GM21529 (cell line): ENCODE results near the gene IL17C.
"Not testable (repeated sequence)": the region's sequence is repeated elsewhere in the genome, so short reads cannot be mapped to it uniquely, and the experiment has no call there.

Experiments used
- ATAC-seq: cut with Tn5 transposase; IDR thresholded peaks from one replicate; pipeline ENCODE4 v1.9.1; 2021; ENCODE audit not compliant: unreplicated experiment

IL17C gene

GRCh38 chr16:88609426-88609825 lies 28.9 kb upstream of the IL17C start:
- ATAC-seq = not testable (repeated sequence)

GRCh38 chr16:88610080-88610479 lies 28.3 kb upstream of the IL17C start:
- no peak for ATAC-seq

DNA sequence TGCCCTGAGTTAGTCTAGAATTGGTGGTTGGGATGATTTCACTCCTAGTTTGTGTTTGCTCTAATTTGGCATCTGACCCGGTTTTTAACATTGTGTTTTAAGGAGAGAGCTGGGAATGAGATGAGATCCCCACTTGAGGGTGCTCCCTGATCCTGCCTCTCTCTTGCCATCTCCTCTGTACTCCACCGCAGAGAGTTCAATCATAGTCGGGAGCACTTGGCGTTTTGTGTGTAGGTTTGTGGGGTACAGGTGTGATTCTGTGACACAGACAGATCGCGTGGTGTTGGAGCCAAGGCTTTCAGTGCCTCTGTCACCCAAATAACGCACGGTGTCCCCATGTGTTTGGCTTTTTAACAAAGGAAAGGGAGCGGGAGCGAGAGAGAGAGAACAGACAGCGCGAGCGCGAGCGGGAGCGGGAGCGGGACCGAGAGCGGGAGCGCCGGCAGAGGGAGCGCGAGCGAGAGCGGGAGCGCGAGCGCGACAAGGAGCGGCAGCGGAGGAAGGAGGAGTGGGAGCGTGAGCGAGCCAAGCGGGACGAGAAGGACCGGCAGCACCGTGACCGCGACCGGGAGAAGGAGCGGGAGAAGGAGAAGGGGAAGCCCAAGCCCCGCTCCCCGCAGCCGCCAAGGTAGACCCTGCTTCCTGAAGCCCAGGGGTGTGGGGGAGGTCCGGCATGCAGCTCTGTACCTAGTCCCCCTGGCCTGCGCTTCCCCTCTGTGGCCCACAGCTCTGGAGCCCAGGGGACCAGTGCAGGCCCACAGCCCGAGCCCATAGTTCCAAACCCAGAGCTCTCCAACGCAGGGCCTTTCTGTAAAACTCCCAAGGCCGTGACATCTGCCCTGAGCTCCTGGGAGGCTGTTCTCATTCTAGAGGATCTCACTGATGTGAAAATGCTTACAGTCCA lies 27.2 kb upstream of the IL17C start:
- no peak for ATAC-seq

- no peak for ATAC-seq
These were observed 25.1 kb upstream of the IL17C start for GRCh38 chr16:88613293-88613692.

DNA sequence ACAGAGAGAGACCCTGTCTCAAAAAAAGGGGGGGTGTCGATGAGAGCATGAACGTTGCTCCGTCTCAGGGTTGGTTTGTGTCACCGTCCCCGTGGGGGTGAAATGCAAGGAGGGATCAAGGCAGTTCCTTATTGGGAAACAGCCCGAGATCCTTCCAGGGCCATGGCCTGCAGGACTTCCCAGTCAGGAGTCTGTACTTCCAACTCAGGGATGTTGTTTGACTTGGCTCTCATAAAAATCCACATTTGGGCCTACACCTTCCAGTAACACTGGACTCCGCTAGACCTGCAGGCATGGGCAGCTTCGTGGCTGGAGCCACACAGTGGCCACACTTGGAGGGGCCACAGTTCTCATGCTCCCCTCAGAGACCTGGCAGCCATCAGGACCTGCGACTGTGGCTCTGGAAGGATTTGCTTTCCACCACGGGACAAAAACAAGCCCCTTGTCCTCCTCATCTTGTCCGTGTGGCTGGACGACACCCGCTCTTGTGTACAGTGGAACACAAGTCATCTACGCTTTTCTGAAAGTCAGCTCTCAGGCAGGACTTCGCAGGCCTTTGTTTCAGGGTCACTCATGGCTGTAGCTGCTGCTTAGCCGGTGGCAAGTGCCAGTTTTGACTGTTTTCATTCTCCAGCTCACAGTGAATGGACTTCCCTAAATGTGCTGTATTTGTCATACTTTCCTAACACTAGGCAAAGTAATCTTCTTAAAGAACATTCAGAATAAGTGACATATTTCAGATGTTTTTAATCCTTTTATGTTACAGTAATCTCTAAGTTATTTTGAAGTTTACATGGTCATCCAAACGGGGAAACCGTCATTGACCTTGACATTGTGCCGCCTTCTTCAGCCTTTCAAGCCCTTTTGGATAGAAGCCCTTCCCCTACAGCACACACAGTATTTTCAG lies 24.2 kb upstream of the IL17C start:
- ATAC-seq = no peak

DNA sequence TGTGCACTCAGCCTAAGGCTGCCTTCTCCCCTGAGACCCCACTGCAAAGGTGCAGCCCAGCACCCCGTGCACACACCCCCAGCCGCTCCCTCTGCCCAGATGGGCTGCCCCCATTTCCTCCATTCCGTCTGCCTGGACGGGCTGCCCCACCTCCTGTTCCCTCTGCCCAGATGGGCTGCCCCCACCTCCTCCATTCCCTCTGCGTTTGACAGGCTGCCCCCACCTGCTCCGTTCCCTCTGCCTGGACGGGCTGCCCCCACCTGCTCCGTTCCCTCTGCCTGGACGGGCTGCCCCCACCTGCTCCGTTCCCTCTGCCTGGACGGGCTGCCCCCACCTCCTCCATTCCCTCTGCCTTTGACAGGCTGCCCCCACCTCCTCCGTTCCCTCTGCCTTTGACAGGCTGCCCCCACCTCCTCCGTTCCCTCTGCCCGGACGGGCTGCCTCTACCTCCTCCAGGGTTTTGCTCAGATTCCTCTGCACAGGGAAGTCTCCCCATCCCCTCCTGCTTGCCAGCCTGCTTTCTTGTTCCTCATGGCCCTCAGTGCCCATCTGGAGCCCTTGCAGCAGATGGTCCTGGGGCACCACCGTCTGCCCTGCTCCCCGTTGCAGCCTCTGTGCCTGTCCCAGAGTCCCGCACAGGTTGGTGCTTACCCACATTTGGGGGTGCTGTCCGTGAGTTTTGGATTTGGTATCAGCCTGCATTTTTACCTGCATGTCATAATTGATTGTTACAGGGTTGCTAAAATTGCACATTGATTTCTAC lies 23.4 kb upstream of the IL17C start:
- ATAC-seq = no peak

- no peak for ATAC-seq
These were observed 22.1 kb upstream of the IL17C start for GRCh38 chr16:88616320-88616719.

DNA sequence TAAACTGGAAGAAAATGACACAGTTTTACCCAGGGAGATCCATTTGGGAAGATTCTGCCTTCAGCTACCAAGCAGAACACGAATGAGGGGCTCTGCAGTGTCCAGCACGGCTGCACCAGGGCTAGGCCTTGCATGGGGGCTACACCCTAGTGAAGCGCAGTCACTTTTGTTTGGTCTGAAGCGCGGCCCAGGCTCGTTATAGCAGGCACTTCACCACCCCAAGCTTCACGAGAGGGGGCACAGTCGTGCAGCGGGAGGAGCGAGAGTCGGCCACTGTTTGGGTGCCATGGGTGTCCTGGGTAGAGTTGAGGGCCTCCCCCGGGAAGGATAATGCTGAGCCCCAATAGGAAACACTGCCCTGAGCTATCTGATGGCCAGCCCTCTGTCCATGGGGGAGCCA lies 21.6 kb upstream of the IL17C start:
- no peak for ATAC-seq

- no peak for ATAC-seq
These were observed 20.9 kb upstream of the IL17C start for GRCh38 chr16:88617268-88618031.

DNA sequence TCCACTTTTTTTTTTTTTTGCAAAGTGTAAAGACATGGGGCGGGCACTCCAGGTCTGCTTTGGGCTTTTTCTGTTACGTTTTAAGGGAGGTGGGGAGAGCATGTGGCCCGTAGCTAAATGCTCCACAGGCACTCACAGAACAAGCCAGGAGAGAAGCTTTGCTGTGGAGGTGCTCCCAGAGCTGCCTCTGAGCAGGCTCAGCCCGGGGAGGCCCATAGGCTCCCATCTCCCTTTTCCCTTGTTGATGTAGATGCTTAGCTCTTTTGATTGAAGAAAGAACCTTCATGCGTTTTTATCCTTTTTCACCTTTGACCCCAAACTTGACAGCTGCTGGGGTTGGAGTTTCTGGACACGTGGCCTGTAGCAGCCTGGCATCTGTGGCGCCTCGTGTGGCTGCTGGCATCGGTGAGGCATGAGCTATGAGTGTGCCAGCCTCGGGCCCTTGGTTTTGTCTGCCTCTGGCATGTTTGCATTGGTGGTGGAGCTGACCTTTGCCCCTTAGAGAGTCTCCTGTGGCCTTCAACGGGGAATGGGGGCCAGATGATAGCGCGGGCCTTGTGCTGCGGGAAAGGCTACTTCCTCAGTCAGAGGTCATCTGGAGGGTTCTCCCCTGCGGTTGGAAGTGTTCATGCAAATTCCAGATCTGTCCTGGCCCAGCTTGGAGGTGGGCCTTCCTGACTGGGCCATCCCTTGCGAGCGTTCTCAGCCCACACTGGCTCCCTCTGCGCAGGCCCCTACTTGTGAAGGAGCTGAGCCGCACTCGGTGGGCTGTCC lies 20.0 kb upstream of the IL17C start:
- ATAC-seq = no peak

DNA sequence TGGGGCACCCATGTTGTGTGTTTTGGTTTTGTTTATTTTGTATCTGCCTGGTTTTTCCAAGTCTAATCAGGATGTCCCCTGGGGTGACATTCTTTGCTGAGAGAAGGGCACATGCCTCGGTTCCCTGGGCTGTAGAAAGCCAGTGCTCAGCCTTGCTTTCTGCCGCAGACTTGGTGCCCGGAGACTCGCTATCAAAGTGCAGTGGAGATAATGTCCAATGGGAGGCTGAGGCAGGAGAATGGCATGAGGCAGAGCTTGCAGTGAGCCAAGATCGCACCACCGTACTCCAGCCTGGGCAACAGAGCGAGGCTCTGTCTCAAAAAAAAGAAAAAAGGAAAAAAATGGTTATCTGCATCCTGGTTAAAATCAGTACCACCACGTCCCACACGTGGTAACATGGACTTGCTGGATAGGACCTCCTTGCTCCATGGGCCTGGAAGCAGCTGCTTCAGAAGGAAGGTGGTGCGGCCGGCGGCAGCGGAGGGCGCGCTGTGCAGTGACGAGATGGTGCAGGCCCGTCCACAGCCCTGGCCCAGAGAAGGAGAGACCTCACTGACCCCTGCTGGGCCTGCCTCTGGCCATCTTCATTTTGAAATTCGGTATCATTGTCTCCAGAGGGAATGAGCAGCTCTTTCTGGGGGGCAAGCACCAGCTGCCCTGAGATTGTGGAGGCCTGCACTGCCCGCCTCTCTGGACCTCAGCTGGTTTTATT lies 19.3 kb upstream of the IL17C start:
- no peak for ATAC-seq

GRCh38 chr16:88619859-88620815 lies 18.2 kb upstream of the IL17C start:
- no peak for ATAC-seq

GRCh38 chr16:88622125-88622524 lies 16.2 kb upstream of the IL17C start:
- ATAC-seq = no peak

DNA sequence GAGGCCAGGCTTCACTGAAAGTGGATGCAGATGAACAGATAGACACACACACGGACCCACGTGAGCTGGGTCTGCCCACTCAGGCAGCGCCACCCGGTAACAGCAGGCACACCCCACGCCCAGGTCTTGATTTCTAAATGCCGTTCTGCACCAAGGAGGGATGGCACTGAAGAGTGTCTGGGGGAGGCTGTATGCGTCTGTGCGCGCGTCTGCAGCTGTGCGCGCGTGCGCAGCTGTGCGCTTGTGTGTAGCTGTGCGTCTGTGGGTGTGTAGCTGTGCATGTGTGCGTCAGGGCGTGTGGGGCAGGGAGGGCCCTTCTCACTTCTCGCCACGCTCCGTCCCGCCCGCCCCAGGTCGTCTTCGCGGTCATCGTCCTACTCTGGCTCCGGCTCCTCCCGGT lies 15.5 kb upstream of the IL17C start:
- no peak for ATAC-seq

GRCh38 chr16:88623858-88624257 lies 14.5 kb upstream of the IL17C start:
- no peak for ATAC-seq

DNA sequence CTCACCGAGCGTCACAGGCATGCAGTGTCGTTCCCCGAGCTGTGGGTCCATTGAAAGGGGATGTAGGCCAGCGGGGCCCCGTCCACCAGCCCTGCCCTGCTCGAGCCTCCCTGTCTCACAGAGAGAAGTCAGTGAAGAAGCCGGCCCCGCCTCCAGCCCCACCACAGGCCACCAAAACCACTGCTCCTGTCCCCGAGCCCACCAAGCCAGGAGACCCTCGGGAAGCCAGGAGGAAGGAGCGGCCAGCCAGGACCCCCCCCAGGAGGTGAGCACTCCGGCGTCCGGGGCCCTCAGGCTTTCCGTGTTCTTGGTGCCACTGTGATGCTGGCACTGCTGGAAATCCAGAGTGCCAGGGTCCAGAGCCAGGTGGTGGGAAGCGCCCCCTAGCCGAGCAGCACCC lies 13.9 kb upstream of the IL17C start:
- no peak for ATAC-seq

DNA sequence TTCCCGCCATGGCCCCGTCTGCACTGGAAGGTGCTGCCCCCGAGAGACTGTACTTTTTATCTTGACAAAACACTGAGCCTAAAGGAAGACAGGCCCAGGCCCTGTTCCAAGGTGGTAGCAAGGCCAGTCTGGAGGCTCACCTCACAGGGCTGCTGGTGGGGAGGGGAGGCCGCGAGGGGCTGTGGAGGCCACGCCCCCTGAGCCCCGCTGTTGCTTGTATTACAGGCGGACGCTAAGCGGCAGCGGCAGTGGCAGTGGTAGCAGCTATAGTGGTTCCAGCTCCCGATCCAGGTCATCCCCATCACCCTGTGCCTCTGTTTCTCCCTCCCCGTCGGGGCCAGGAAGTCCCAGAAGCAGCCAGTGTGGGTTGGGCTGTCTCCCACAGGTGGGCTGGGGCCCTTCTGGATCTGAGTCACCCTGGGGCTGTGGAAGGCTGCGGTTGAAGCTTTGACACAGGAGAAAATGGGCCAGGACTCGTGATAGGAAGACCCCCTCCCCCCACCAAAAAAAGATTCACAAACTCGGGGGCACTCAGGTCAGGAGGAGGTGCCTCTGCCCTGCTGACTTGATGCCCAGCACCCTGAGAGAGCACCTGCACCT lies 13.3 kb upstream of the IL17C start:
- no peak for ATAC-seq

- no peak for ATAC-seq
These were observed 11.7 kb upstream of the IL17C start for GRCh38 chr16:88626646-88627045.
